GM23338 (cell line): ENCODE data around the gene TRIM56. TPM values are rescaled to one million over a fixed set of nuclear protein-coding genes. Genes with fewer than 3 reads are reported as not detected.

Experiments
- ATAC-seq: fragments of 200-7000 bp; cut with Tn5 transposase; 3 replicates; pipeline ENCODE4 v1.9.1; 2020
- DNase-seq: peaks from one replicate; pipeline ENCODE4 v3.0.0-alpha.2; 2015; ENCODE audit warnings: low spot score
- H2AFZ ChIP-seq: fragments of 200-600 bp; sonication (generic); 2 replicates; pipeline ENCODE4 v1.8.0; 2016; ENCODE audit warnings: antibody characterized with exemption, mild to moderate bottlenecking, moderate library complexity
- H3F3A ChIP-seq: fragments of 200-600 bp; sonication (generic); replicated peaks from 2 replicates; pipeline ENCODE4 v1.8.0; 2017; ENCODE audit warnings: antibody characterized with exemption, mixed run types, low read depth
- H3K27ac ChIP-seq: fragments of 200-600 bp; sonication (generic); 2 replicates; pipeline ENCODE4 v1.6.1; 2016; ENCODE audit warnings: low read depth
- H3K27me3 ChIP-seq: fragments of 200-600 bp; sonication (generic); 2 replicates; pipeline ENCODE4 v1.8.0; 2016; ENCODE audit warnings: mild to moderate bottlenecking, mixed run types, moderate library complexity; ENCODE audit not compliant: insufficient read depth
- H3K36me3 ChIP-seq: fragments of 200-600 bp; sonication (generic); 2 replicates; pipeline ENCODE4 v1.8.0; 2016; ENCODE audit warnings: mild to moderate bottlenecking; ENCODE audit not compliant: insufficient read depth
- H3K4me1 ChIP-seq: fragments of 200-600 bp; sonication (generic); 2 replicates; pipeline ENCODE4 v1.8.0; 2016; ENCODE audit warnings: mild to moderate bottlenecking, moderate library complexity; ENCODE audit not compliant: insufficient read depth
- H3K4me2 ChIP-seq: fragments of 200-600 bp; sonication (generic); 2 replicates; pipeline ENCODE4 v1.7.1; 2017; ENCODE audit warnings: mixed run types
- H3K4me3 ChIP-seq: fragments of 200-600 bp; sonication (generic); 2 replicates; pipeline ENCODE4 v1.6.1; 2016; ENCODE audit warnings: mixed run types
- H3K79me2 ChIP-seq: fragments of 200-600 bp; sonication (generic); replicated peaks from 2 replicates; pipeline ENCODE4 v1.8.0; 2017; ENCODE audit warnings: mild to moderate bottlenecking; ENCODE audit not compliant: insufficient read depth
- H3K9me2 ChIP-seq: fragments of 200-600 bp; sonication (generic); 2 replicates; pipeline ENCODE4 v1.8.0; 2017; ENCODE audit not compliant: insufficient read depth
- H4K20me1 ChIP-seq: fragments of 200-600 bp; sonication (generic); replicated peaks from 2 replicates; pipeline ENCODE4 v1.8.0; 2017; ENCODE audit warnings: mild to moderate bottlenecking; ENCODE audit not compliant: insufficient read depth
- H3K27ac Mint-ChIP-seq: 2 replicates; pipeline ENCODE4 v1.8.0; 2020; ENCODE audit warnings: inconsistent platforms, mild to moderate bottlenecking, moderate library complexity, mixed read lengths
- H3K27me3 Mint-ChIP-seq: 3 replicates; pipeline ENCODE4 v1.8.0; 2022; ENCODE audit warnings: low read depth, mild to moderate bottlenecking, moderate library complexity, mixed read lengths, inconsistent platforms; ENCODE audit not compliant: insufficient read depth, poor library complexity
- H3K36me3 Mint-ChIP-seq: 3 replicates; pipeline ENCODE4 v1.8.0; 2021; ENCODE audit warnings: low read depth, mild to moderate bottlenecking, inconsistent platforms, moderate library complexity, mixed read lengths
- H3K4me1 Mint-ChIP-seq: 3 replicates; pipeline ENCODE4 v1.8.0; 2020; ENCODE audit warnings: mild to moderate bottlenecking, inconsistent platforms, mixed read lengths
- H3K4me3 Mint-ChIP-seq: 3 replicates; pipeline ENCODE4 v1.8.0; 2021; ENCODE audit warnings: moderate library complexity, mild to moderate bottlenecking, inconsistent platforms, mixed read lengths
- H3K9me3 Mint-ChIP-seq: 3 replicates; pipeline ENCODE4 v1.8.0; 2020; ENCODE audit warnings: moderate library complexity, mild to moderate bottlenecking, inconsistent platforms, mixed read lengths
- CREB1 ChIP-seq: fragments of 250-450 bp; sonication (Bioruptor Pico); IDR thresholded peaks from 2 replicates; pipeline ENCODE4 v1.5.0; 2020; ENCODE audit warnings: low read depth, mild to moderate bottlenecking, moderate library complexity
- EZH2 ChIP-seq: fragments of 200-600 bp; sonication (generic); IDR thresholded peaks from one replicate; pipeline ENCODE4 v1.8.0; 2017; ENCODE audit warnings: antibody characterized with exemption, mild to moderate bottlenecking, low read depth; ENCODE audit not compliant: unreplicated experiment
- JUNB ChIP-seq: IDR thresholded peaks from one replicate; pipeline ENCODE4 v1.6.1; 2016; ENCODE audit warnings: antibody characterized with exemption; ENCODE audit not compliant: unreplicated experiment
- NANOG ChIP-seq: IDR thresholded peaks from 2 replicates; pipeline ENCODE4 v1.6.1; 2016; ENCODE audit warnings: antibody characterized with exemption, borderline replicate concordance
- STAT1 ChIP-seq: IDR thresholded peaks from one replicate; pipeline ENCODE4 v1.6.1; 2016; ENCODE audit warnings: antibody characterized with exemption; ENCODE audit not compliant: unreplicated experiment
- ZNF114 ChIP-seq: fragments of 250-450 bp; sonication (Bioruptor Pico); IDR thresholded peaks from 2 replicates; pipeline ENCODE4 v1.5.0; 2020; ENCODE audit warnings: mild to moderate bottlenecking, moderate library complexity
- ZNF331 ChIP-seq: fragments of 250-450 bp; sonication (Bioruptor Pico); IDR thresholded peaks from 2 replicates; pipeline ENCODE4 v1.5.0; 2020; ENCODE audit warnings: low read depth, mild to moderate bottlenecking, moderate library complexity
- polyA plus RNA-seq: library from polyadenylated mRNA; unstranded; fragments of >200 nt; fragmentation: Nextera tagmentation; extraction: Ambion mirVana; gene quantifications from 2 replicates; pipeline ENCODE4 v1.2.1, GENCODE V29; 2016
- total RNA-seq: library from RNA; depleted of rRNA; stranded (reverse); fragments of >200 nt; shearing (Covaris generic); gene quantifications from 2 replicates; pipeline ENCODE4 v1.2.3, GENCODE V29; 2014
- TF ChIP-seq, protein P1 (sequence below): IDR thresholded peaks from 2 replicates; pipeline ENCODE4 v1.6.1; 2016; ENCODE audit warnings: antibody characterized with exemption
- TF ChIP-seq, protein P2 (sequence below): fragments of 250-450 bp; sonication (Bioruptor Pico); IDR thresholded peaks from 2 replicates; pipeline ENCODE4 v1.5.0; 2020; ENCODE audit warnings: mild to moderate bottlenecking, moderate library complexity
- TF ChIP-seq, protein P3 (sequence below): IDR thresholded peaks from one replicate; pipeline ENCODE4 v1.6.1; 2018; ENCODE audit warnings: antibody characterized with exemption; ENCODE audit not compliant: unreplicated experiment

The TRIM56 gene
- total and polyA plus RNA-seq, 2 experiments from 2014 or later = 10.0 to 15.7 TPM

DNA sequence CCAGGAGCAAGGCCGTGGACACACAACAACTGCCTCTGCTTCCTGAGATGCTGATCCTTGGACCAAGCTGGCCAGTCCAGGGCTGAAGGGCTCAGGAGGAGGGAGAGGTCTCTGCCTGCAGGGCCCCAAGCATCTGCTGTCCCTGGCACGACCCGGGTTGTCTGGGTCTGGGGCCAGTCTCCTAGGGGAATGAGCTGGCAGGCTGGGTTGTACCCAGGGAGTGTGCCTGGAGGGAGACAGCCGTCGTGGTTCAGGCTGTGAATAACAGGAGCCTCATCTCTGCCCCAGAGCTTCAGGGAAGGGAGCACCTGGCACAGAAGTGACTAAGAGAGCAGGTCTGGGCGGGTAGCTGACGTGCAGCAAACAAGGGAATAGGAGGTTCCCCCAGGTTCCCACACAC lies 23.7 kb downstream of the TRIM56 start (continued):
- no peak for TF ChIP-seq NANOG
- TF ChIP-seq ZNF331 (CRISPR knock-in tag) = no peak

DNA sequence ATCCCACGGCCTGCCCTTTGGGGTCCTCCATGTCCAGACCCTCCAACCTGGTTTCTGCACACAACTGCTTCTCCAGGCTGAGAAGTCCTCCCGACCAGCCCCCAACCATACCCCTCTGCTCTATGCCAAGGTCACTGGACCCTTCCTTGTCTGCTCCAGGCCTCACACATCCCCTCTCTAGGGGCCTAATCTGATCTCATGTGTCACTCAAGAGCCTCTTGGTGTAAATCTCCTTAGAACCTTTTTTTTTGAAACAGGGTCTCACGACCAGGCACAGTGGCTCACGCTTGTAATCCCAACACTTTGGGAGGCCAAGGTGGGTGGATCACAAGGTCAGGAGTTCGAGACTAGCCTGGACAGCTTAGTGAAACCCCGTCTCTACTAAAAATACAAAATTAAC lies 24.1 kb downstream of the TRIM56 start:
- no peak for ATAC-seq
- Histone ChIP-seq H2AFZ (no peak overlapping the region), H3K4me2 (no peak overlapping the region)

DNA sequence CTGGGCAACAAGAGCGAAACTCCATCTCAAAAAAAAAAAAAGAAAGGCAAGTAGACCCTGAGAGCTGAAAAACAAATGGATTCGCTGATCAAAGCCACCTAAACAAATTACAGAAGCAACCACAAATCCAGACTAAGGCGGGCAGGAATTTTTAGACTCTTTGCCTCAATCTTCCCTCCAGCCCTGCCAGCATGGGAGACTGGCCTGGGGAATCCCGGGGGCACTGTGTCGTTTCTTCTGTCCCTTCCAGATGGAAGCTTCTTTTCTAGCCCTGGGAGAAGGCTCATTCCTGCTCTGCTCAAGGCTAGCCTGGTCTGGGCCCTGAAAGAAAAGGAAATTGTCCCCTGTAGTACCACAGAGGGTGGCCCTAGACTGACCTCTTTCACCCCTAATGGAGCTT lies 26.0 kb downstream of the TRIM56 start:
- Mint-ChIP-seq H3K4me3 (no peak overlapping the region), H3K27me3 (peaks cover 9% of the 10 kb centered on the region), H3K4me1 (peaks cover 6% of the 10 kb centered on the region), H3K36me3 (no peaks in the 10 kb centered on the region), H3K27ac (no peak overlapping the region), H3K9me3 (no peaks in the 10 kb centered on the region)
- no peak overlapping the region for H3K4me2 ChIP-seq
- H3K36me3 ChIP-seq = no peaks in the 10 kb centered on the region
- no peak for DNase-seq
- H2AFZ ChIP-seq = no peak overlapping the region
- no peaks in the 10 kb centered on the region for H3K27me3 ChIP-seq
- ATAC-seq = no peak
- no peak overlapping the region for H3K27ac ChIP-seq
- no peaks in the 10 kb centered on the region for H4K20me1 ChIP-seq
- no peak overlapping the region for H3K4me3 ChIP-seq
- H3K4me1 ChIP-seq = no peaks in the 10 kb centered on the region
- H3F3A ChIP-seq = no peaks in the 10 kb centered on the region
- no peaks in the 10 kb centered on the region for H3K79me2 ChIP-seq
- H3K9me2 ChIP-seq = no peaks in the 10 kb centered on the region
- TF ChIP-seq EZH2 (no peak), STAT1 (no peak), JUNB (no peak), ZNF114 (CRISPR knock-in tag) (no peak), ZNF331 (CRISPR knock-in tag) (no peak)
- TF ChIP-seq, protein P1, sequence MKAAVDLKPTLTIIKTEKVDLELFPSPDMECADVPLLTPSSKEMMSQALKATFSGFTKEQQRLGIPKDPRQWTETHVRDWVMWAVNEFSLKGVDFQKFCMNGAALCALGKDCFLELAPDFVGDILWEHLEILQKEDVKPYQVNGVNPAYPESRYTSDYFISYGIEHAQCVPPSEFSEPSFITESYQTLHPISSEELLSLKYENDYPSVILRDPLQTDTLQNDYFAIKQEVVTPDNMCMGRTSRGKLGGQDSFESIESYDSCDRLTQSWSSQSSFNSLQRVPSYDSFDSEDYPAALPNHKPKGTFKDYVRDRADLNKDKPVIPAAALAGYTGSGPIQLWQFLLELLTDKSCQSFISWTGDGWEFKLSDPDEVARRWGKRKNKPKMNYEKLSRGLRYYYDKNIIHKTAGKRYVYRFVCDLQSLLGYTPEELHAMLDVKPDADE = no peak
- TF ChIP-seq, protein P2, sequence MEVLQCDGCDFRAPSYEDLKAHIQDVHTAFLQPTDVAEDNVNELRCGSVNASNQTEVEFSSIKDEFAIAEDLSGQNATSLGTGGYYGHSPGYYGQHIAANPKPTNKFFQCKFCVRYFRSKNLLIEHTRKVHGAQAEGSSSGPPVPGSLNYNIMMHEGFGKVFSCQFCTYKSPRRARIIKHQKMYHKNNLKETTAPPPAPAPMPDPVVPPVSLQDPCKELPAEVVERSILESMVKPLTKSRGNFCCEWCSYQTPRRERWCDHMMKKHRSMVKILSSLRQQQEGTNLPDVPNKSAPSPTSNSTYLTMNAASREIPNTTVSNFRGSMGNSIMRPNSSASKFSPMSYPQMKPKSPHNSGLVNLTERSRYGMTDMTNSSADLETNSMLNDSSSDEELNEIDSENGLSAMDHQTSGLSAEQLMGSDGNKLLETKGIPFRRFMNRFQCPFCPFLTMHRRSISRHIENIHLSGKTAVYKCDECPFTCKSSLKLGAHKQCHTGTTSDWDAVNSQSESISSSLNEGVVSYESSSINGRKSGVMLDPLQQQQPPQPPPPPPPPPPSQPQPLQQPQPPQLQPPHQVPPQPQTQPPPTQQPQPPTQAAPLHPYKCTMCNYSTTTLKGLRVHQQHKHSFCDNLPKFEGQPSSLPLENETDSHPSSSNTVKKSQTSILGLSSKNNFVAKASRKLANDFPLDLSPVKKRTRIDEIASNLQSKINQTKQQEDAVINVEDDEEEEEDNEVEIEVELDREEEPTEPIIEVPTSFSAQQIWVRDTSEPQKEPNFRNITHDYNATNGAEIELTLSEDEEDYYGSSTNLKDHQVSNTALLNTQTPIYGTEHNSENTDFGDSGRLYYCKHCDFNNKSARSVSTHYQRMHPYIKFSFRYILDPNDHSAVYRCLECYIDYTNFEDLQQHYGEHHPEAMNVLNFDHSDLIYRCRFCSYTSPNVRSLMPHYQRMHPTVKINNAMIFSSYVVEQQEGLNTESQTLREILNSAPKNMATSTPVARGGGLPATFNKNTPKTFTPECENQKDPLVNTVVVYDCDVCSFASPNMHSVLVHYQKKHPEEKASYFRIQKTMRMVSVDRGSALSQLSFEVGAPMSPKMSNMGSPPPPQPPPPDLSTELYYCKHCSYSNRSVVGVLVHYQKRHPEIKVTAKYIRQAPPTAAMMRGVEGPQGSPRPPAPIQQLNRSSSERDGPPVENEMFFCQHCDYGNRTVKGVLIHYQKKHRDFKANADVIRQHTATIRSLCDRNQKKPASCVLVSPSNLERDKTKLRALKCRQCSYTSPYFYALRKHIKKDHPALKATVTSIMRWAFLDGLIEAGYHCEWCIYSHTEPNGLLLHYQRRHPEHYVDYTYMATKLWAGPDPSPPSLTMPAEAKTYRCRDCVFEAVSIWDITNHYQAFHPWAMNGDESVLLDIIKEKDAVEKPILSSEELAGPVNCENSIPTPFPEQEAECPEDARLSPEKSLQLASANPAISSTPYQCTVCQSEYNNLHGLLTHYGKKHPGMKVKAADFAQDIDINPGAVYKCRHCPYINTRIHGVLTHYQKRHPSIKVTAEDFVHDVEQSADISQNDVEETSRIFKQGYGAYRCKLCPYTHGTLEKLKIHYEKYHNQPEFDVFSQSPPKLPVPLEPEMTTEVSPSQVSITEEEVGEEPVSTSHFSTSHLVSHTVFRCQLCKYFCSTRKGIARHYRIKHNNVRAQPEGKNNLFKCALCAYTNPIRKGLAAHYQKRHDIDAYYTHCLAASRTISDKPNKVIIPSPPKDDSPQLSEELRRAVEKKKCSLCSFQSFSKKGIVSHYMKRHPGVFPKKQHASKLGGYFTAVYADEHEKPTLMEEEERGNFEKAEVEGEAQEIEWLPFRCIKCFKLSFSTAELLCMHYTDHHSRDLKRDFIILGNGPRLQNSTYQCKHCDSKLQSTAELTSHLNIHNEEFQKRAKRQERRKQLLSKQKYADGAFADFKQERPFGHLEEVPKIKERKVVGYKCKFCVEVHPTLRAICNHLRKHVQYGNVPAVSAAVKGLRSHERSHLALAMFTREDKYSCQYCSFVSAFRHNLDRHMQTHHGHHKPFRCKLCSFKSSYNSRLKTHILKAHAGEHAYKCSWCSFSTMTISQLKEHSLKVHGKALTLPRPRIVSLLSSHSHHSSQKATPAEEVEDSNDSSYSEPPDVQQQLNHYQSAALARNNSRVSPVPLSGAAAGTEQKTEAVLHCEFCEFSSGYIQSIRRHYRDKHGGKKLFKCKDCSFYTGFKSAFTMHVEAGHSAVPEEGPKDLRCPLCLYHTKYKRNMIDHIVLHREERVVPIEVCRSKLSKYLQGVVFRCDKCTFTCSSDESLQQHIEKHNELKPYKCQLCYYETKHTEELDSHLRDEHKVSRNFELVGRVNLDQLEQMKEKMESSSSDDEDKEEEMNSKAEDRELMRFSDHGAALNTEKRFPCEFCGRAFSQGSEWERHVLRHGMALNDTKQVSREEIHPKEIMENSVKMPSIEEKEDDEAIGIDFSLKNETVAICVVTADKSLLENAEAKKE = no peak
- TF ChIP-seq, protein P3, sequence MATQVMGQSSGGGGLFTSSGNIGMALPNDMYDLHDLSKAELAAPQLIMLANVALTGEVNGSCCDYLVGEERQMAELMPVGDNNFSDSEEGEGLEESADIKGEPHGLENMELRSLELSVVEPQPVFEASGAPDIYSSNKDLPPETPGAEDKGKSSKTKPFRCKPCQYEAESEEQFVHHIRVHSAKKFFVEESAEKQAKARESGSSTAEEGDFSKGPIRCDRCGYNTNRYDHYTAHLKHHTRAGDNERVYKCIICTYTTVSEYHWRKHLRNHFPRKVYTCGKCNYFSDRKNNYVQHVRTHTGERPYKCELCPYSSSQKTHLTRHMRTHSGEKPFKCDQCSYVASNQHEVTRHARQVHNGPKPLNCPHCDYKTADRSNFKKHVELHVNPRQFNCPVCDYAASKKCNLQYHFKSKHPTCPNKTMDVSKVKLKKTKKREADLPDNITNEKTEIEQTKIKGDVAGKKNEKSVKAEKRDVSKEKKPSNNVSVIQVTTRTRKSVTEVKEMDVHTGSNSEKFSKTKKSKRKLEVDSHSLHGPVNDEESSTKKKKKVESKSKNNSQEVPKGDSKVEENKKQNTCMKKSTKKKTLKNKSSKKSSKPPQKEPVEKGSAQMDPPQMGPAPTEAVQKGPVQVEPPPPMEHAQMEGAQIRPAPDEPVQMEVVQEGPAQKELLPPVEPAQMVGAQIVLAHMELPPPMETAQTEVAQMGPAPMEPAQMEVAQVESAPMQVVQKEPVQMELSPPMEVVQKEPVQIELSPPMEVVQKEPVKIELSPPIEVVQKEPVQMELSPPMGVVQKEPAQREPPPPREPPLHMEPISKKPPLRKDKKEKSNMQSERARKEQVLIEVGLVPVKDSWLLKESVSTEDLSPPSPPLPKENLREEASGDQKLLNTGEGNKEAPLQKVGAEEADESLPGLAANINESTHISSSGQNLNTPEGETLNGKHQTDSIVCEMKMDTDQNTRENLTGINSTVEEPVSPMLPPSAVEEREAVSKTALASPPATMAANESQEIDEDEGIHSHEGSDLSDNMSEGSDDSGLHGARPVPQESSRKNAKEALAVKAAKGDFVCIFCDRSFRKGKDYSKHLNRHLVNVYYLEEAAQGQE = no peak

More for the DNA sequence above, 24.1 kb downstream of the TRIM56 start:
- peaks cover 11% of the 10 kb centered on the region for H3K27me3 Mint-ChIP-seq
- TF ChIP-seq ZNF114 (CRISPR knock-in tag) = no peak
- TF ChIP-seq NANOG = no peak
- TF ChIP-seq STAT1 = no peak
- TF ChIP-seq JUNB = no peak
- TF ChIP-seq CREB1 (CRISPR knock-in tag) = no peak
- peaks cover 6% of the 10 kb centered on the region for H3K4me1 Mint-ChIP-seq
- Histone ChIP-seq H3K9me2 (no peaks in the 10 kb centered on the region), H4K20me1 (no peaks in the 10 kb centered on the region), H3F3A (no peaks in the 10 kb centered on the region), H3K27me3 (no peaks in the 10 kb centered on the region), H3K27ac (no peak overlapping the region), H3K36me3 (no peaks in the 10 kb centered on the region), H3K4me3 (no peak overlapping the region), H3K79me2 (no peaks in the 10 kb centered on the region), H3K4me1 (no peaks in the 10 kb centered on the region)
- no peak overlapping the region for H3K4me3 Mint-ChIP-seq
- no peaks in the 10 kb centered on the region for H3K9me3 Mint-ChIP-seq
- no peak overlapping the region for H3K27ac Mint-ChIP-seq
- no peaks in the 10 kb centered on the region for H3K36me3 Mint-ChIP-seq
- no peak for DNase-seq
